Mesenchymal stem cell (in vitro differentiated cells and primary cell): Measurements from ENCODE around the gene RAF1.
"Not testable (repeated sequence)": the region's sequence is repeated elsewhere in the genome, so short reads cannot be mapped to it uniquely, and the experiment has no call there.

Experiments used
- DNase-seq: peaks from one replicate; pipeline ENCODE4 v3.0.0-alpha.2; 2013
- H2AFZ ChIP-seq: one replicate; pipeline ENCODE4 v1.6.1; 2013; ENCODE audit warnings: low read depth, mild to moderate bottlenecking, control low read depth, inconsistent platforms, low read length, moderate library complexity
- H2AK5ac ChIP-seq: 2 replicates; pipeline ENCODE4 v1.6.1; 2013; ENCODE audit warnings: low read length, moderate library complexity, mild to moderate bottlenecking, inconsistent platforms; ENCODE audit not compliant: severe bottlenecking
- H2BK120ac ChIP-seq: one replicate; pipeline ENCODE4 v1.6.1; 2013; ENCODE audit warnings: low read depth, mild to moderate bottlenecking, inconsistent platforms, low read length, moderate library complexity
- H2BK12ac ChIP-seq, 2 experiments: one replicate each; pipeline ENCODE4 v1.6.1; 2013; ENCODE audit warnings: inconsistent platforms in 2 of 2, low read length in 2 of 2, mild to moderate bottlenecking in 2 of 2, moderate library complexity in 2 of 2, control low read depth in 1 of 2
- H2BK15ac ChIP-seq: one replicate; pipeline ENCODE4 v1.6.1; 2013; ENCODE audit warnings: mild to moderate bottlenecking, low read depth, inconsistent platforms; ENCODE audit not compliant: poor library complexity, severe bottlenecking
- H2BK5ac ChIP-seq: 2 replicates; pipeline ENCODE4 v1.6.1; 2013; ENCODE audit warnings: low read depth, mild to moderate bottlenecking, low read length, control low read depth, inconsistent platforms; ENCODE audit not compliant: poor library complexity, severe bottlenecking
- H3K14ac ChIP-seq, 2 experiments: one replicate each; pipeline ENCODE4 v1.6.1; 2013; ENCODE audit warnings: inconsistent platforms in 2 of 2, low read length in 2 of 2, control low read depth in 1 of 2, mild to moderate bottlenecking in 1 of 2, moderate library complexity in 1 of 2
- H3K18ac ChIP-seq, 2 experiments: one replicate each; pipeline ENCODE4 v1.6.1; 2013; ENCODE audit warnings: inconsistent platforms in 2 of 2, low read length in 2 of 2, control low read depth in 1 of 2, low read depth in 1 of 2, mild to moderate bottlenecking in 1 of 2
- H3K23ac ChIP-seq, 2 experiments: one replicate each; pipeline ENCODE4 v1.6.1; 2013; ENCODE audit warnings: inconsistent platforms in 2 of 2, low read length in 2 of 2, mild to moderate bottlenecking in 2 of 2, moderate library complexity in 2 of 2, control low read depth in 1 of 2
- H3K27ac ChIP-seq: 2 replicates; pipeline ENCODE4 v1.5.1; 2013; ENCODE audit warnings: mild to moderate bottlenecking, moderate library complexity, low read length, control low read depth, inconsistent platforms; ENCODE audit not compliant: poor library complexity, severe bottlenecking
- H3K27me3 ChIP-seq, 2 experiments: 2 replicates each; pipeline versions ENCODE4 v1.6.1 to v1.7.0; 2013; ENCODE audit warnings: low read length in 2 of 2, mild to moderate bottlenecking in 2 of 2, moderate library complexity in 2 of 2, control low read depth in 1 of 2, inconsistent platforms in 1 of 2; ENCODE audit not compliant: control insufficient read depth in 1 of 2, insufficient read depth in 1 of 2
- H3K36me3 ChIP-seq, 2 experiments: 2 replicates each; pipeline versions ENCODE4 v1.6.1 to v1.7.0; 2013; ENCODE audit warnings: low read length in 2 of 2, control low read depth in 1 of 2, inconsistent platforms in 1 of 2, low read depth in 1 of 2, mild to moderate bottlenecking in 1 of 2; ENCODE audit not compliant: insufficient read depth in 2 of 2, control insufficient read depth in 1 of 2
- H3K4ac ChIP-seq, 2 experiments: one replicate each; pipeline ENCODE4 v1.6.1; 2013; ENCODE audit warnings: inconsistent platforms in 2 of 2, low read length in 2 of 2, mild to moderate bottlenecking in 2 of 2, moderate library complexity in 2 of 2, control low read depth in 1 of 2, low read depth in 1 of 2
- H3K4me1 ChIP-seq: 2 replicates; pipeline ENCODE4 v1.6.1; 2013; ENCODE audit warnings: low read depth, low read length, control low read depth; ENCODE audit not compliant: control insufficient read depth, insufficient read depth
- H3K4me2 ChIP-seq: 2 replicates; pipeline ENCODE4 v1.6.1; 2013; ENCODE audit warnings: low read length, mild to moderate bottlenecking, inconsistent platforms; ENCODE audit not compliant: poor library complexity, severe bottlenecking
- H3K4me3 ChIP-seq, 2 experiments: 2 replicates each; pipeline versions ENCODE4 v1.5.1 to v1.7.0; 2013; ENCODE audit warnings: low read length in 2 of 2, mild to moderate bottlenecking in 2 of 2, control low read depth in 1 of 2, low read depth in 1 of 2; ENCODE audit not compliant: insufficient read depth in 1 of 2
- H3K79me1 ChIP-seq: replicated peaks from 2 replicates; pipeline ENCODE4 v1.6.1; 2013; ENCODE audit warnings: mild to moderate bottlenecking, control low read depth, low read length, inconsistent platforms; ENCODE audit not compliant: poor library complexity, severe bottlenecking
- H3K9ac ChIP-seq: 2 replicates; pipeline ENCODE4 v1.7.0; 2013; ENCODE audit warnings: mild to moderate bottlenecking, low read length, moderate library complexity
- H3K9me3 ChIP-seq: 2 replicates; pipeline ENCODE4 v1.7.0; 2013; ENCODE audit warnings: mild to moderate bottlenecking, low read length; ENCODE audit not compliant: control insufficient read depth
- H4K8ac ChIP-seq: one replicate; pipeline ENCODE4 v1.6.1; 2013; ENCODE audit warnings: inconsistent platforms, mild to moderate bottlenecking, low read length, moderate library complexity
- H4K91ac ChIP-seq: one replicate; pipeline ENCODE4 v1.6.1; 2013; ENCODE audit warnings: mild to moderate bottlenecking, low read length, inconsistent platforms
- WGBS: methylation state at CpG from one replicate; pipeline ENCODE4 v1.1.7; 2013; ENCODE audit warnings: mixed read lengths; 5-methylcytosine and 5-hydroxymethylcytosine counted together

RAF1 gene

DNA sequence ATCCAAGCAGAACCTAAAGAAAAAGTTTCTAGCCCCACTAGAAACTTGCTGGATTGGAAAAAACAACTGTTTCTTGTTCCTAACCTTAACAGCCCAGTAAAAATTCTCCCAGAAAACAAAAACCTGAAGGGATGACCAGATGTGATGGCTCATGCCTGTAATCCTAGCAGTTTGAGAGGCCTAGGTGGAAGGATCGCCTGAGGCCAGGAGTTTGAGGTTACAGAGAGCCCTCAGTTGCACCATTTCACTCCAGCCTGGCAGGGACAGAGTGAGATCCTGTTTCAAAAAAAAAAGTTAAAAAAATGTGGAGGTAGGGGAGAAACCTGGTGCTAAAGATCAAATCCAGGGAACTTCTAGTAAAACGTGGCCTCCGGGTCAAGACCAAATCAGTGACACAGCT, 38.6 kb upstream of the RAF1 start:
- Histone ChIP-seq H3K4me1 (no peaks in the 10 kb centered on the region), H3K36me3 (no peaks in the 10 kb centered on the region), H3K9me3 (no peaks in the 10 kb centered on the region), H3K14ac (no peak overlapping the region), H2AFZ (no peak overlapping the region), H3K18ac (no peak overlapping the region), H2BK15ac (no peak overlapping the region), H3K27me3 (peaks cover 0 to 60% of the 10 kb centered on the region in 2 experiments), H3K4me2 (no peak overlapping the region), H3K79me1 (no peaks in the 10 kb centered on the region), H3K9ac (no peak overlapping the region), H2BK5ac (no peak overlapping the region), H4K8ac (no peak overlapping the region), H4K91ac (no peak overlapping the region), H3K4me3 (no peak overlapping the region), H3K4ac (no peak overlapping the region), H2AK5ac (no peak overlapping the region), H3K23ac (no peak overlapping the region), H2BK12ac (no peak overlapping the region), H3K27ac (no peak overlapping the region), H2BK120ac (no peak overlapping the region)
- 97% methylated on average over 3 of the region's 3 CpGs for WGBS
- DNase-seq = no peak

DNA sequence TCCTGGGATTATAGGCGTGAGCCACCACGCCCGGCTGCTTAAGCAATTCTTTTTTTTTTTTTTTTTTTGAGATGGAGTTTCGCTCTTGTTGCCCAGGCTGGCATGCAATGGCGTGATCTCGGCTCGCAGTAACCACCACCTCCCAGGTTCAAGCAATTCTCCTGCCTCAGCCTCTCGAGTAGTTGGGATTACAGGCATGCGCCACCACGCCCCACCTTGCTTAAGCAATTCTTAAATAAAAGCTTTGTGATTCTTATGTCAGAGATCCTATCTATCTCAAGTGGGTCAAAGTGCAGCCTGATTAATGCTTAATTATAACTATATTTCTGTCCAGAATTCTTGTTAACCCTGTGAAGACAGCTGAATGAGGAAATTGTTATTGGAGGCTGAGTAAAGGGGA, 37.7 kb upstream of the RAF1 start:
- H2BK5ac ChIP-seq, H2AK5ac ChIP-seq, H2BK15ac ChIP-seq, H3K9me3 ChIP-seq, H3K4me1 ChIP-seq, H3K27ac ChIP-seq, H4K8ac ChIP-seq, H3K9ac ChIP-seq, H3K4me3 ChIP-seq, H3K23ac ChIP-seq, H3K18ac ChIP-seq, H3K36me3 ChIP-seq, H3K4me2 ChIP-seq, H2BK120ac ChIP-seq, H3K79me1 ChIP-seq, DNase-seq, H2AFZ ChIP-seq, H4K91ac ChIP-seq, H2BK12ac ChIP-seq, H3K4ac ChIP-seq, H3K14ac ChIP-seq: not testable (repeated sequence)
- H3K27me3 ChIP-seq = peaks cover 0 to 55% of the 10 kb centered on the region in 2 experiments
- 97% methylated on average over 3 of the region's 10 CpGs for WGBS

- no peak overlapping the region for H2BK12ac ChIP-seq
- peaks cover 0 to 55% of the 10 kb centered on the region in 2 experiments for H3K27me3 ChIP-seq
- no peak overlapping the region for H2AFZ ChIP-seq
- H2AK5ac ChIP-seq = no peak overlapping the region
- no peak overlapping the region for H4K91ac ChIP-seq
- H3K36me3 ChIP-seq = no peaks in the 10 kb centered on the region
- no peak overlapping the region for H3K23ac ChIP-seq
- no peak overlapping the region for H4K8ac ChIP-seq
- H3K18ac ChIP-seq = no peak overlapping the region
- no peak overlapping the region for H3K4me3 ChIP-seq
- no peak overlapping the region for H3K27ac ChIP-seq
- H3K9ac ChIP-seq = no peak overlapping the region
- no peak overlapping the region for H2BK5ac ChIP-seq
- no peak overlapping the region for H3K4me2 ChIP-seq
- H3K4me1 ChIP-seq = no peaks in the 10 kb centered on the region
- H3K79me1 ChIP-seq = no peaks in the 10 kb centered on the region
- H3K4ac ChIP-seq = no peak overlapping the region
- no peak overlapping the region for H2BK120ac ChIP-seq
- H2BK15ac ChIP-seq = no peak overlapping the region
- H3K14ac ChIP-seq = no peak overlapping the region
- H3K9me3 ChIP-seq = no peaks in the 10 kb centered on the region
- no peak for DNase-seq
- 79% methylated on average over 2 of the region's 2 CpGs for WGBS
Measured at GRCh38 chr3:12700800-12701199, 36.9 kb upstream of the RAF1 start.

GRCh38 chr3:12695916-12696315, 32.0 kb upstream of the RAF1 start:
- H3K27me3 ChIP-seq = peaks cover 0 to 29% of the 10 kb centered on the region in 2 experiments
- no peaks in the 10 kb centered on the region for H3K36me3 ChIP-seq
- no peak overlapping the region for H2AFZ ChIP-seq
- 88% methylated on average over 1 of the region's 2 CpGs for WGBS
- H3K23ac ChIP-seq = no peak overlapping the region
- no peak overlapping the region for H3K4me3 ChIP-seq
- H2BK15ac ChIP-seq = no peak overlapping the region
- no peak overlapping the region for H2BK5ac ChIP-seq
- H3K18ac ChIP-seq = no peak overlapping the region
- no peak overlapping the region for H2BK12ac ChIP-seq
- H3K9ac ChIP-seq = no peak overlapping the region
- H3K4me2 ChIP-seq = no peak overlapping the region
- no peak overlapping the region for H3K27ac ChIP-seq
- no peaks in the 10 kb centered on the region for H3K79me1 ChIP-seq
- H2AK5ac ChIP-seq = no peak overlapping the region
- no peaks in the 10 kb centered on the region for H3K9me3 ChIP-seq
- H4K8ac ChIP-seq = no peak overlapping the region
- H3K14ac ChIP-seq = no peak overlapping the region
- no peak overlapping the region for H3K4ac ChIP-seq
- DNase-seq = no peak
- no peak overlapping the region for H2BK120ac ChIP-seq
- peaks cover 8% of the 10 kb centered on the region for H3K4me1 ChIP-seq
- H4K91ac ChIP-seq = no peak overlapping the region
